DOHH2 (cell line): ENCODE results near the gene AGK.

Source experiments
- EZH2phosphoT487 ChIP-seq: fragments of 200-600 bp; sonication (generic); IDR thresholded peaks from 2 replicates; pipeline ENCODE4 v1.6.1; 2017; ENCODE audit warnings: borderline replicate concordance, mild to moderate bottlenecking, antibody characterized with exemption, low read length, moderate library complexity, mixed read lengths
- TF ChIP-seq, protein P1 (sequence below): fragments of 200-600 bp; sonication (generic); IDR thresholded peaks from one replicate; pipeline ENCODE4 v1.5.1; 2014; ENCODE audit warnings: antibody characterized with exemption, mild to moderate bottlenecking, low read depth, low read length; ENCODE audit not compliant: poor library complexity, severe bottlenecking

DNA sequence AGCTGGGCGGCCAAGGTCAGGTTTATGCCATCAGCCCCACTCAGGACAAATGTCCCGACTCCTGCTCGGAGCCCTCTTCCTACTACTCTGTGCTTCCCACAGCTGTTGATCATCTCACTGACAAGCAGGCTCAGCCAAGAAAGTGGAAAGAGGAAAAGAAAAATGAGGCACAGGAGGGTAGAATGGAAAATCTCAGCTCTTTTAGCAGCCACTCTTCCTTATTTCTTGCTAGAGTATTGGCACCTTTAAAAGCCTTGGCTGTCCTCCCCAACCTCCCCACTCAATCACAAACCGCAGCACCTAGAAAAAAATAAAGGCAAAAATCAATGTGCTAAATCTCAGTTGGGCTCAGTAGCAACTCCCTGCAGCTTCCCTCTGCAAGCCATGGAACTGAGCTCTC is 35.3 kb upstream of the AGK start:
- TF ChIP-seq, protein P1, sequence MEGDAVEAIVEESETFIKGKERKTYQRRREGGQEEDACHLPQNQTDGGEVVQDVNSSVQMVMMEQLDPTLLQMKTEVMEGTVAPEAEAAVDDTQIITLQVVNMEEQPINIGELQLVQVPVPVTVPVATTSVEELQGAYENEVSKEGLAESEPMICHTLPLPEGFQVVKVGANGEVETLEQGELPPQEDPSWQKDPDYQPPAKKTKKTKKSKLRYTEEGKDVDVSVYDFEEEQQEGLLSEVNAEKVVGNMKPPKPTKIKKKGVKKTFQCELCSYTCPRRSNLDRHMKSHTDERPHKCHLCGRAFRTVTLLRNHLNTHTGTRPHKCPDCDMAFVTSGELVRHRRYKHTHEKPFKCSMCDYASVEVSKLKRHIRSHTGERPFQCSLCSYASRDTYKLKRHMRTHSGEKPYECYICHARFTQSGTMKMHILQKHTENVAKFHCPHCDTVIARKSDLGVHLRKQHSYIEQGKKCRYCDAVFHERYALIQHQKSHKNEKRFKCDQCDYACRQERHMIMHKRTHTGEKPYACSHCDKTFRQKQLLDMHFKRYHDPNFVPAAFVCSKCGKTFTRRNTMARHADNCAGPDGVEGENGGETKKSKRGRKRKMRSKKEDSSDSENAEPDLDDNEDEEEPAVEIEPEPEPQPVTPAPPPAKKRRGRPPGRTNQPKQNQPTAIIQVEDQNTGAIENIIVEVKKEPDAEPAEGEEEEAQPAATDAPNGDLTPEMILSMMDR: no peak
- TF ChIP-seq EZH2phosphoT487: no peak
